ENCODE results near the gene ITGA8.

- TF ChIP-seq CTCF (IDR thresholded peaks at IDR 0.05) (no peak), POLR2A (IDR thresholded peaks at IDR 0.05) (no peak)
These were observed 237.6 kb downstream of the ITGA8 start for GRCh38 chr10:15482156-15482555.

Measured in stomach (tissue), 4 donors.